Thoracic aorta (tissue), 2 donors: Measurements from ENCODE around the gene YEATS2. TPM values are rescaled to one million over a fixed set of nuclear protein-coding genes. Genes with fewer than 3 reads are reported as not detected.

ENCODE experiments used
- ATAC-seq: fragments of 150-250 bp; one replicate; pipeline ENCODE4 v1.8.0; 2017; ENCODE audit warnings: low read depth; ENCODE audit not compliant: insufficient number of reproducible peaks, low FRiP score
- DNase-seq: peaks from one replicate; pipeline ENCODE4 v3.0.0-alpha.2; 2020; ENCODE audit warnings: low spot score
- H3K27ac ChIP-seq, 2 donors: fragments of 200-600 bp; sonication (generic); 1 replicate in 1 of 2; 2 replicates in 1 of 2; pipeline ENCODE4 v1.5.1; 2016; ENCODE audit warnings: mild to moderate bottlenecking in 2 of 2, moderate library complexity in 2 of 2
- H3K27me3 ChIP-seq: fragments of 200-600 bp; sonication (generic); replicated peaks from 2 replicates; pipeline ENCODE4 v1.6.0; 2016; ENCODE audit warnings: mild to moderate bottlenecking; ENCODE audit not compliant: insufficient read depth
- H3K36me3 ChIP-seq: fragments of 200-600 bp; sonication (generic); one replicate; pipeline ENCODE4 v1.5.1; 2016
- H3K4me1 ChIP-seq, 2 donors: fragments of 200-600 bp; sonication (generic); 1 replicate in 1 of 2; 2 replicates in 1 of 2; pipeline versions ENCODE4 v1.5.1 to v1.6.0; 2016; ENCODE audit warnings: low read depth in 2 of 2, mild to moderate bottlenecking in 1 of 2; ENCODE audit not compliant: control insufficient read depth in 1 of 2
- H3K4me3 ChIP-seq: fragments of 200-600 bp; sonication (generic); 2 replicates; pipeline ENCODE4 v1.5.1; 2016; ENCODE audit warnings: mild to moderate bottlenecking
- H3K9me3 ChIP-seq: fragments of 200-600 bp; sonication (generic); 2 replicates; pipeline ENCODE4 v1.5.1; 2016
- total RNA-seq, 2 donors: library from RNA; depleted of rRNA; stranded (reverse); fragments of >200 nt; gene quantifications; one replicate each; pipeline versions ENCODE4 v1.1.0 to v1.2.3, GENCODE V29; 2016
- TF ChIP-seq, protein P1 (sequence below): fragments of 200-600 bp; sonication (generic); IDR thresholded peaks from one replicate; pipeline ENCODE4 v1.5.1; 2019; ENCODE audit warnings: antibody characterized with exemption

Gene YEATS2
- total RNA-seq, 2 donors from 2014 or later = 25.3 to 34.2 TPM

DNA sequence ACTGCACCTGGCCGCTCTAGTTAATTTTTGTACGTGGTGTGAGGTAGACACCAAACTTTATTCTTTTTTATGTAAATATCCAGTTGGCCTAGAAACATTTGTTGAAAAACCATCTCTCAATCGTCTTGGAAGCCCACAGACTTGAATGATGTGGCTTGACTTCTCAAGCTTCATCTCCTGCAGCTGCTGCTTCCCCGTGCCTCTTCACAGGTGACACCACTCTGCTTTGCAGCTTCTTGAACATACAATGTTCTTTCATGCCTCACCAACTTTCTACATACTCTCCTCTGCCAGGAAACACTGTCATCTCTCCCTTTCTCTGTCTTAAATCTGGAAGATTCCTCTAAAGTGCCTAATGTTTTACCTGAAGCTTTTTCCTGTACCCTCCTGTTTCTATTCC, 92.2 kb downstream of the YEATS2 start:
- H3K9me3 ChIP-seq = no peaks in the 10 kb centered on the region
- TF ChIP-seq, protein P1, sequence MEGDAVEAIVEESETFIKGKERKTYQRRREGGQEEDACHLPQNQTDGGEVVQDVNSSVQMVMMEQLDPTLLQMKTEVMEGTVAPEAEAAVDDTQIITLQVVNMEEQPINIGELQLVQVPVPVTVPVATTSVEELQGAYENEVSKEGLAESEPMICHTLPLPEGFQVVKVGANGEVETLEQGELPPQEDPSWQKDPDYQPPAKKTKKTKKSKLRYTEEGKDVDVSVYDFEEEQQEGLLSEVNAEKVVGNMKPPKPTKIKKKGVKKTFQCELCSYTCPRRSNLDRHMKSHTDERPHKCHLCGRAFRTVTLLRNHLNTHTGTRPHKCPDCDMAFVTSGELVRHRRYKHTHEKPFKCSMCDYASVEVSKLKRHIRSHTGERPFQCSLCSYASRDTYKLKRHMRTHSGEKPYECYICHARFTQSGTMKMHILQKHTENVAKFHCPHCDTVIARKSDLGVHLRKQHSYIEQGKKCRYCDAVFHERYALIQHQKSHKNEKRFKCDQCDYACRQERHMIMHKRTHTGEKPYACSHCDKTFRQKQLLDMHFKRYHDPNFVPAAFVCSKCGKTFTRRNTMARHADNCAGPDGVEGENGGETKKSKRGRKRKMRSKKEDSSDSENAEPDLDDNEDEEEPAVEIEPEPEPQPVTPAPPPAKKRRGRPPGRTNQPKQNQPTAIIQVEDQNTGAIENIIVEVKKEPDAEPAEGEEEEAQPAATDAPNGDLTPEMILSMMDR = no peak
- H3K4me3 ChIP-seq = no peak overlapping the region
- no peak overlapping the region for H3K27ac ChIP-seq
- DNase-seq = no peak
- no peaks in the 10 kb centered on the region for H3K27me3 ChIP-seq
- H3K36me3 ChIP-seq = peaks cover 29% of the 10 kb centered on the region
- H3K4me1 ChIP-seq = no peaks in the 10 kb centered on the region
- ATAC-seq = no peak

DNA sequence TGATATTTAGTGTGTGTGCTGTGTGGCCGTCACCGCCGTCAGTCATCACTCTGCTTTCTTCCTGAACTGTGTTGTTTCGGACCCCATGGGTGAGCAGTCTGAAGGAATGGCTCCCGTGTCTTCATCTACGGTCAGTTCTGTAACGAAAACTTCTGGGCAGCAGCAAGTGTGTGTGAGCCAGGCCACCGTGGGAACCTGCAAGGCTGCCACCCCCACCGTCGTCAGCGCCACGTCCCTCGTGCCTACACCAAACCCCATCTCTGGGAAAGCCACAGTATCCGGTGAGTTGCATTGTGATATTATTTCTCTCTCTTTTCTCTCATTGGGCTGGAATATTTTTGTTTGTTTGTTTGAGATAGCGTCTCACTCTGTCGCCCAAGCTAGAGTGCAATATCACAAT, 93.1 kb downstream of the YEATS2 start:
- no peak overlapping the region for H3K4me3 ChIP-seq
- no peak for DNase-seq
- no peak for ATAC-seq
- no peaks in the 10 kb centered on the region for H3K9me3 ChIP-seq
- H3K36me3 ChIP-seq = peaks cover 29% of the 10 kb centered on the region
- no peaks in the 10 kb centered on the region for H3K27me3 ChIP-seq
- H3K27ac ChIP-seq = no peak overlapping the region
- H3K4me1 ChIP-seq = no peaks in the 10 kb centered on the region
- TF ChIP-seq, protein P1 = no peak

DNA sequence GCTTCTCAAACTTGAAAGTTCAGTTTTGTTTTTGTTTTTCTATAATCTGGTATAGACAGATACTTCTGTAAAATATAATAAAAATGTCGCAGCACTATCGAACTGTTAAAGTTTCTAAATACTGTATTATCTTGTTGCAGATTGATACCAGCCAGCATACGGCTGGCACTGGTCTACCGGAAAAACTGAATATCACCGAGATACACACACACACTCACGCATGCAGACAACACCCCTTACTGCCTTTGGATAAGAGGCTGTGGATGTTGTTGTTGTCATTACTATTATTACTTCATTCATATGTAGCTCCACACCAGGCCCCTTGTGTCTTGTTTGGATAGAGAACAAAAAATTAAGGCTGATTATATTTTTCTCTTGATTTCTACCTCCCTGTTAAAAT, 95.4 kb downstream of the YEATS2 start:
- TF ChIP-seq, protein P1 = no peak

DNA sequence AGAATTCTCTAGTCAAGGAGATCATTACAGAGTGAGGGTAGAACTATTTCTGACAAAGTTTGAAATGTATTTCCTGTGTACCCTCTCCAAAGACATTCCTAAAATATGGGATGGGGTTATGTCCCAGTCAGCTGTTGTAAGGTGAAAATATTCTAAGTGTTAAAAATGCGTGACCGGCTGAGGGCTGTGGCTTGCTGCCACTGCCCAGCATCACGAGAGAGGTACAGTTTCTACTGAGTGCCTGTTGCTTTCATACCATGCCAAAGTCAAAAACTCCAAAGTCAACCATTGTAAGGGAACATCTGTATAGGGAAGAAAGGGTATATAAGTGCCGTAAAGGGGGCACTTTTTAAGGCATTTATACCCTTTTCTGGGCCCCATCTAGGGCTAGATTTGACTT, 96.9 kb downstream of the YEATS2 start:
- no peaks in the 10 kb centered on the region for H3K4me1 ChIP-seq
- no peak for DNase-seq
- H3K4me3 ChIP-seq = no peak overlapping the region
- no peak overlapping the region for H3K27ac ChIP-seq
- no peak for ATAC-seq
- no peaks in the 10 kb centered on the region for H3K27me3 ChIP-seq
- H3K36me3 ChIP-seq = peaks cover 31% of the 10 kb centered on the region
- TF ChIP-seq, protein P1 = no peak
- H3K9me3 ChIP-seq = no peaks in the 10 kb centered on the region

More for the DNA sequence above, 95.4 kb downstream of the YEATS2 start:
- peaks cover 17% of the 10 kb centered on the region for H3K36me3 ChIP-seq
- H3K27ac ChIP-seq = no peak overlapping the region
- no peaks in the 10 kb centered on the region for H3K4me1 ChIP-seq
- no peak overlapping the region for H3K4me3 ChIP-seq
- H3K27me3 ChIP-seq = no peaks in the 10 kb centered on the region
- no peak for DNase-seq
- no peaks in the 10 kb centered on the region for H3K9me3 ChIP-seq
- ATAC-seq = no peak

DNA sequence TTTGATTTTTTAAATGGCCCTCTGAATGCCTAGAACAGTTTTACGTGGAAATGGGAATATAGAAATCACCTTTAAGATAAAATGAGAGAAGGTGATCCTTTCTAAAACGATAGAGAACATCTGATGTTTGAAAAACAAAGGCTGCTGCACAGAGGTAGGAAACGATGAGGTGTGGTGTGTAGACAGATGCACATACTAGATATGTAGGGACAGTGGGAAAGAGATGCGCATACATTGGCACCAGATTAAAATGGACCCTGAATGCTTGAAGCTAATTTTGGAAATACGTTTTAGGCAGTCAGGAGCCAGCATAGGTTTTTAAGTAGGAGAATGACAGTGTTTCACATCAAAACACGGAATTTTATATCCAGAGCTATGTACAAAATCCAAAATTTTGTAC, 98.8 kb downstream of the YEATS2 start:
- no peak overlapping the region for H3K27ac ChIP-seq
- no peak for ATAC-seq
- H3K4me3 ChIP-seq = no peak overlapping the region
- H3K4me1 ChIP-seq = no peaks in the 10 kb centered on the region
- H3K9me3 ChIP-seq = no peaks in the 10 kb centered on the region
- no peaks in the 10 kb centered on the region for H3K27me3 ChIP-seq
- peaks cover 26% of the 10 kb centered on the region for H3K36me3 ChIP-seq
- DNase-seq = no peak
- TF ChIP-seq, protein P1 = no peak
